HG03571 (cell line): ENCODE results near the gene NPC2.

Source experiments
- ATAC-seq: cut with Tn5 transposase; IDR thresholded peaks from one replicate; pipeline ENCODE4 v1.9.1; 2021; ENCODE audit not compliant: unreplicated experiment

NPC2 gene

GRCh38 chr14:74519316-74520074, 26.4 kb upstream of the NPC2 start:
- ATAC-seq: no peak

GRCh38 chr14:74518221-74518620, 25.1 kb upstream of the NPC2 start:
- no peak for ATAC-seq

- ATAC-seq: no peak
Measured at GRCh38 chr14:74517731-74518130, 24.6 kb upstream of the NPC2 start.

GRCh38 chr14:74516451-74517160, 23.5 kb upstream of the NPC2 start:
- no peak for ATAC-seq

- no peak for ATAC-seq
Measured at GRCh38 chr14:74515891-74516412, 22.8 kb upstream of the NPC2 start.

- no peak for ATAC-seq
Measured at GRCh38 chr14:74514471-74514941, 21.4 kb upstream of the NPC2 start.

GRCh38 chr14:74511966-74512830, 19.1 kb upstream of the NPC2 start:
- no peak for ATAC-seq

GRCh38 chr14:74510959-74511409, 17.9 kb upstream of the NPC2 start:
- ATAC-seq: no peak

GRCh38 chr14:74510223-74510931, 17.3 kb upstream of the NPC2 start:
- ATAC-seq: no peak

- no peak for ATAC-seq
Measured at GRCh38 chr14:74509587-74510222, 16.6 kb upstream of the NPC2 start.

- ATAC-seq: no peak
Measured at GRCh38 chr14:74508844-74509428, 15.8 kb upstream of the NPC2 start.

GRCh38 chr14:74508292-74508731, 15.2 kb upstream of the NPC2 start:
- no peak for ATAC-seq

- ATAC-seq: no peak
Measured at GRCh38 chr14:74507840-74508239, 14.7 kb upstream of the NPC2 start.

- no peak for ATAC-seq
Measured at GRCh38 chr14:74507085-74507484, 14.0 kb upstream of the NPC2 start.

- no peak for ATAC-seq
Measured at GRCh38 chr14:74506411-74506851, 13.3 kb upstream of the NPC2 start.

- ATAC-seq: no peak
Measured at GRCh38 chr14:74505831-74506230, 12.7 kb upstream of the NPC2 start.

GRCh38 chr14:74504874-74505720, 12.0 kb upstream of the NPC2 start:
- no peak for ATAC-seq

GRCh38 chr14:74504412-74504811, 11.3 kb upstream of the NPC2 start:
- ATAC-seq: no peak

GRCh38 chr14:74503938-74504335, 10.8 kb upstream of the NPC2 start:
- ATAC-seq: no peak
